NB4 (cell line): ENCODE measurements around the gene EIPR1.
A peak's percentile ranks its signal among the peaks of the same experiment; 100 is the strongest.

ENCODE experiments used
- DNase-seq: peaks from one replicate; pipeline ENCODE4 v3.0.0; 2010; ENCODE audit warnings: low read depth
- H3K4me3 ChIP-seq: one replicate; pipeline ENCODE4 v1.5.1; 2011; ENCODE audit warnings: mild to moderate bottlenecking, low read depth, low read length, moderate library complexity
- CTCF ChIP-seq: IDR thresholded peaks from one replicate; pipeline ENCODE4 v1.5.1; 2012; ENCODE audit warnings: low read depth, low read length
- MAX ChIP-seq: IDR thresholded peaks from 2 replicates; pipeline ENCODE4 v1.6.1; 2011; ENCODE audit warnings: low read depth, low read length
- MYC ChIP-seq: IDR thresholded peaks from 2 replicates; pipeline ENCODE4 v1.6.1; 2011; ENCODE audit warnings: low read depth, low read length
- POLR2A ChIP-seq: IDR thresholded peaks from 2 replicates; pipeline ENCODE4 v1.6.1; 2011; ENCODE audit warnings: mild to moderate bottlenecking; ENCODE audit not compliant: insufficient read length; ENCODE audit errors: extremely low read depth

EIPR1 gene

GRCh38 chr2:3179208-3179607, 198.4 kb downstream of the EIPR1 start:
- TF ChIP-seq CTCF (peak; percentile 50), MAX (no peak)
- DNase-seq, result peak; percentile 35
- no peak overlapping the region for H3K4me3 ChIP-seq

- DNase-seq, result no peak
Observed at GRCh38 chr2:3178578-3179031, 199.0 kb downstream of the EIPR1 start.

GRCh38 chr2:3177891-3178577, 199.6 kb downstream of the EIPR1 start:
- no peak overlapping the region for H3K4me3 ChIP-seq
- TF ChIP-seq MAX (no peak), MYC (no peak), CTCF (no peak), POLR2A (no peak)
- no peak for DNase-seq

More at GRCh38 chr2:3178578-3179031, 199.0 kb downstream of the EIPR1 start:
- H3K4me3 ChIP-seq, result no peak overlapping the region
- TF ChIP-seq MYC (no peak), MAX (no peak), POLR2A (no peak), CTCF (no peak)

- no peak for DNase-seq
- H3K4me3 ChIP-seq, result no peak overlapping the region
- TF ChIP-seq CTCF, result no peak
- no peak for TF ChIP-seq MAX
- TF ChIP-seq MYC, result no peak
- TF ChIP-seq POLR2A, result no peak
Observed at GRCh38 chr2:3176869-3177255, 200.8 kb downstream of the EIPR1 start.

- TF ChIP-seq MAX, result no peak
- no peak for TF ChIP-seq CTCF
- TF ChIP-seq POLR2A, result no peak
- DNase-seq, result no peak
- no peak overlapping the region for H3K4me3 ChIP-seq
Observed at GRCh38 chr2:3176071-3176868, 201.3 kb downstream of the EIPR1 start.
